Stimulated activated CD8-positive, alpha-beta memory T cell treated with anti-CD3 and anti-CD28 coated beads, Interleukin-15, amount 100 ng/mL, for 48 hours (primary cell): ENCODE data around the gene NRN1L.
A peak's percentile ranks its signal among the peaks of the same experiment; 100 is the strongest.
"Not testable (repeated sequence)": the region's sequence is repeated elsewhere in the genome, so short reads cannot be mapped to it uniquely, and the experiment has no call there.

ENCODE experiments used
- DNase-seq, 2 donors: peaks; one replicate each; pipeline ENCODE4 v3.0.0-alpha.2; 2020; ENCODE audit warnings: low read depth in 2 of 2

The NRN1L gene

DNA sequence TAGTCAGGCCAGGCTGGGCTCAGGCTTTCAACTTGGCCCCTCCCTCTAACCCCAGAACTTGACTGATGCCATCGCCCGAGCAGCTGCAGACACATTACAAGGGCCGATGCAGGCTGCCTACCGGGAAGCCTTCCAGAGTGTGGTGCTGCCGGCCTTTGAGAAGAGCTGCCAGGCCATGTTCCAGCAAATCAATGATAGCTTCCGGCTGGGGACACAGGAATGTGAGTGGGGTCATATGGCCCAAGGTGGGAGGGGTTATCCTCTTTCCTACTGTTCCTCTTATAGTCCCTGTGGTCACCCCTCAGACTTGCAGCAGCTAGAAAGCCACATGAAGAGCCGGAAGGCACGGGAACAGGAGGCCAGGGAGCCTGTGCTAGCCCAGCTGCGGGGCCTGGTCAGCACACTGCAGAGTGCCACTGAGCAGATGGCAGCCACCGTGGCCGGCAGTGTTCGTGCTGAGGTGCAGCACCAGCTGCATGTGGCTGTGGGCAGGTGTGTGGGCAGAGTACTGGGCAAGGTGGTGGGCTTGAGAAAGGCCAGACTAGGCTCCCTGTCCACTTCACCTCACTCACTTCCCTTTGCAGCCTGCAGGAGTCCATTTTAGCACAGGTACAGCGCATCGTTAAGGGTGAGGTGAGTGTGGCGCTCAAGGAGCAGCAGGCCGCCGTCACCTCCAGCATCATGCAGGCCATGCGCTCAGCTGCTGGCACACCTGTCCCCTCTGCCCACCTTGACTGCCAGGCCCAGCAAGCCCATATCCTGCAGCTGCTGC is 2.1 kb upstream of the NRN1L start:
- no peak for DNase-seq

- no peak for DNase-seq
These were observed 1.4 kb upstream of the NRN1L start for GRCh38 chr16:67883146-67883871.

DNA sequence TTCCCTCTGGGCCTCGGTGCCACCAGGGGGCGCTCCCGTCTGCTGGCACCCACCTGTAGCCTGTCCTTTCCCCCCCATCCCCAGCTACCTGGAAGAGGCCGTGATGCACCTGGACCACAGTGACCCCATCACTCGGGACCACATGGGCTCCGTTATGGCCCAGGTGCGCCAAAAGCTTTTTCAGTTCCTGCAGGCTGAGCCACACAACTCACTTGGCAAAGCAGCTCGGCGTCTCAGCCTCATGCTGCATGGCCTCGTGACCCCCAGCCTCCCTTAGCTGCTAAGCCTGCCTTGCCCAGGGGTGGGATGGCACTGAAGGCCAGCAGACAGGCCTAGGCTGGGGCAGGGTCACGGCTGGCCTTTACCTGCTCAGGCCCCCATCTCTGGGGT is 818 bp upstream of the NRN1L start:
- DNase-seq, result peak; percentile 49 to 50

DNA sequence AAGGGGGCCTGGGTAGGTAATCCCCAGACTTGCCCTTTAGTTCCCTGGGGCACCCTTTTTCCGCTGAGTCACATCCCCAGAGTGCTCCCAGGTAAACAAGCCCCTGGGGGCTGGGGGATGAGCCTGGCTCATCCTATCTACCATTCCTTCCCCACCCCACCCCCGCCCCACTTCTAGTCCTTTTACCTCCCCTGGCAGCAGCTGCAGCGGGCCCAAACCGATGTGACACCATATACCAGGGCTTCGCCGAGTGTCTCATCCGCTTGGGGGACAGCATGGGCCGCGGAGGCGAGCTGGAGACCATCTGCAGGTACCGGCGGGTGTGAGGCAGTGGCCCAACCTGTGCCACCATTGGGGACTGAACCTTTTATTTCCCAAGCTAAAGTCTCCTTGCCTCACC is 860 bp downstream of the NRN1L start:
- no peak for DNase-seq

DNA sequence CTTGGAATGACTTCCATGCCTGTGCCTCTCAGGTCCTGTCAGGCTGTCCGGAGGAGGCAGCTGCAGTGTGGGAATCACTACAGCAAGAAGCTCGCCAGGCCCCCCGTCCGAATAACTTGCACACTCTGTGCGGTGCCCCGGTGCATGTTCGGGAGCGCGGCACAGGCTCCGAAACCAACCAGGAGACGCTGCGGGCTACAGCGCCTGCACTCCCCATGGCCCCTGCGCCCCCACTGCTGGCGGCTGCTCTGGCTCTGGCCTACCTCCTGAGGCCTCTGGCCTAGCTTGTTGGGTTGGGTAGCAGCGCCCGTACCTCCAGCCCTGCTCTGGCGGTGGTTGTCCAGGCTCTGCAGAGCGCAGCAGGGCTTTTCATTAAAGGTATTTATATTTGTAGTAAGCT is 1.3 kb downstream of the NRN1L start:
- no peak for DNase-seq

DNA sequence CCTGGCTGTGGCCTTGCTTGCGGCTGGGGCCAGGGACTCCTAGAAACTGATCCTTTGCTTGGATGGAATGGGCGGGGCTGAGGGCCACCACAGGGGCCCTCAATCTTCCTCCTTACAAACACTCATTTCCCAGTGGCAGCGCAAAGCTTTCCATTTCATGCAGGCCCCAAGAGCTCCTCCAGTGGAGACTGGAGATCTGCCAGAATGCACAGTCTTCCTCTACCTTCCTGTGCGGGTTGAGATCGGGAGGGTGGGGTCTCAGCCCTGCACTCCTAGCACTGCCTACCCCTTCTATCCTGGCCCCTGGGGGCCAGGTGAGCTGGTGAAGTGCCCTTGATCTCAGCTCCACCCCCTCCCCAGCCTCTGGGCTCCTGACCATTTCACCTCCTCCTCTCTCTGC is 1.7 kb downstream of the NRN1L start:
- DNase-seq, result no peak

DNA sequence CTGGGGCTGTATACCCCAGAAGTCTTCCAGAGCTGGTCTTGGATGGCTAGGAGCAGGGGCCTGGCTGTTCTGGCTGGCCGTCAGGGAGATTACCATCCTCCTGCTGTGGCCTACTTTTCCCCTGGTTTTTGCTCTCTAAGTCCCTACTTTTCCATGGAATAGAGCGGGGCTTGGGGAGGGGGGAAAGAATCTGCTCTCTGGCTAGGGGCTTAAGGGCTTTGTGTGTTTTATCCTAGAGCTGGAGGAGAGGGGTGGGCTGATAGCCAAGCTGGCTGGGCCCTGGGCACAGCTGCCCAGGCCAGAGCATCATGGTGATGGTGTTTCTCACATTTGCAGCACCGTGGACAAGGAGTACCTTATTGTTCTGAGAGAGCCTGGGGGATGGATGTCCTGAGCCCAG is 3.6 kb downstream of the NRN1L start:
- no peak for DNase-seq

DNA sequence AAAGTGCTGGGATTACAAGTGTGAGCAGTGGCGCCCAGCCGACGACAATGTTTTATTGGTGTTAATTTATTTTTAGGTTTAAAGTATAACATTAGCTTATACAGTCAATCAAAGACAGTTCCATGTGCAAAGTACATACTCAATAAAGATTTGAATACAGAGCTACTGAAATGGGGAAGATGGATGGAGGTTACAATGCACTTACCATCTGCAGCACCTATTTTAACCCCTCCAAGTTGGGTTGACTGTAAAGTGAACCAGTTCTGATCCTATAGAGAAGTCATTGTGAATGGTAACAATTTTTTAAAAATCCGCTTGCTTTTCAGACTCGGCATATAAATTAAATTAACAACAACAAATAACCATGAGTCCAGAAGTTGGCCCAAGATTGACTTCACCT is 7.7 kb downstream of the NRN1L start:
- no peak for DNase-seq

DNA sequence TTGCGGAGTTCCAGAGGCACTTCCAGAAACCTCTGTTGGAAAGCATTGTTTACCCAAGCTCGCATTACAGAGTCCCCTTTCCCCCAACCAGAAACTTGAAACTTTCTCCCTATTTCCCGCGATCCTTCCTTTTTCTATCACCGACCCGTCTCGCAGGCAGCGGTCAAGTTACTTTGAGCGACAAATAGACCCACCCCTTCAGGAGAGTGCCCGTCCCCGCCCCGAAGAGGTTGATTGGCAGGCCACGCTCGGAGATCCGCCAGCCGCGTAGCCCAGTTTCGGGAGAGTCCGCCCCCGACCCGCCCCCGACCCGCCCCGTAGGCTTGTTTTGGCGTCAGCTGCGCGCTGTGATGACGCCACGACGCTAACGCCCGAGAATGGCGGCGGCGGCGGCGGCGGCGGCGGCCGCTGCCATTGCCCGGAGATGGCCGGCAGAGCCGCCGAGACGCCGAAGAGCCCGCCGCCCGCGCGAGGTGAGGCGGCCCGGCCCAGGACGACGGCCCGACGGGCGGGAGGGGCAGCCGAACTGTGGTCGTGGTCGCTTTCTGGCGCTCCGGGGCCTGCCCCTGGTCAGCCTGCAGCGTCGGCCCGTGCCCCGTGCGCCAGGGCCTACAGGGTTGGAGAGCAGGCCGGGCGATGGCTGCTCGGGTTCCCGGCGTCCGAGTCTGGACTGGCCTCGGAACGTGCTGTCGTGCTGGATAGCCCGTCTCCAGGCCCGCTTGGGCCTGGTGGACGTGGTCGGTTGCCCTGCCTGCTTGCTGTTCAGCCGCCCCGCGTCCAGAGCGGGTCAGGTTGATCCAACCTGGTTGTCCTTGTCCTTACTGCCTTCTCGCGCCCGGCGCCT is 8.4 kb downstream of the NRN1L start, which contains the start of gene PSKH1:
PSKH1 (plus strand) TSS at position 356 of the 844 bp plus-strand sequence. CDS start 15,496 bp downstream, outside the sequence.
- DNase-seq, result peak; percentile 91 to 92

DNA sequence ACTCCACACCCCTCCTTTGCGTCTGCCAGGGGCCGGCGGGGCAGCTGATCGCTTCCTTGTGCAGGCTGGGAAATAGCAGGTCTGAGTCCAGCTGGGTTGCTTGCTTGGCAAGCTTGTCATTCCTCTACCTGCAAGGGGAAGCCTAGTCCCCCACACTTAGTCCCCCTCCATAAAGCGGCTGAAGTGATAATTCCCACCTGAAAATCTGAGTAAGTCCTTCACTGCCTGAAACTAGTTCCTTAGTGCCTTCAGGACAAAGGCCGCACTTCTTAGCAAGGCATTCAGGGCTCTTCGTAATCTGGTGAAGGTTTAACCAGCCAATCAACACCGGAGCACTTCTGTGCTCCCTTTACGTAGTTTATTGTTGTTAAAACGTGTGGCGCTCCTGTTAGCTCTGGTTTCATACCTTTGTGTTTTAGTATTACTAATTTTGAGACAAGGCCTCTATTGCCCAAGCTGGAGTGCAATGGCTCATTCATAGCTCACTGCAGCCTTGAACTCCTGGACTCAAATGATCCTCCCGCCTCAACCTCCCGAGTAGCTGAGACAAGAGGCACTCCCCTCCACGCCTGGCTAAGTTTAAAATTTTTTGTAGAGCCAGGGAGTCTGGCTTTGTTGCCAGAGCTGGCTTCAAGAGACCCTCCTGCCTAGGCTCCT is 9.2 kb downstream of the NRN1L start:
- DNase-seq, result no peak

DNA sequence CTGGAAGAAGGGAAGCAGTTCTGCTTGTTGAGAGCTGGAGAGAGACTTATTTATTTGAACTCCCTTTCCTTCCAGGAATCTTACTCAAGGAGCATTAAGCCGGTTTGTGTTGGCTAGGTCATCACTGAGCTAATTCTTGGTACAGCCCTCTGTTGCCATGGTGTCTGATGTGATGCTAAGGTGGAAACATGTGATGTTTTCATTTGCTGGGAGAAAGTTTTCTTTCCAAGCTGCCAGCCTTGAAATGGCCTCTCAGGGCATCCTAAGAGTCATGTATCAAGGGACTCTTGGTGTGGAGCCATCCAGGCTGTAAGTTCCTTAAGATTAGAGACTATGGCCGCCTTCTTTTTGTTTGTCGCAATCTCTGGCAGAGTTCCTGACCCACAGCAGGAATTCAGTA is 12.5 kb downstream of the NRN1L start:
- no peak for DNase-seq

- no peak for DNase-seq
These were observed 17.0 kb downstream of the NRN1L start for GRCh38 chr16:67901734-67902133.

GRCh38 chr16:67902831-67903230 is 18.1 kb downstream of the NRN1L start:
- no peak for DNase-seq

- DNase-seq, result no peak
These were observed 22.9 kb downstream of the NRN1L start for GRCh38 chr16:67907397-67908180.

DNA sequence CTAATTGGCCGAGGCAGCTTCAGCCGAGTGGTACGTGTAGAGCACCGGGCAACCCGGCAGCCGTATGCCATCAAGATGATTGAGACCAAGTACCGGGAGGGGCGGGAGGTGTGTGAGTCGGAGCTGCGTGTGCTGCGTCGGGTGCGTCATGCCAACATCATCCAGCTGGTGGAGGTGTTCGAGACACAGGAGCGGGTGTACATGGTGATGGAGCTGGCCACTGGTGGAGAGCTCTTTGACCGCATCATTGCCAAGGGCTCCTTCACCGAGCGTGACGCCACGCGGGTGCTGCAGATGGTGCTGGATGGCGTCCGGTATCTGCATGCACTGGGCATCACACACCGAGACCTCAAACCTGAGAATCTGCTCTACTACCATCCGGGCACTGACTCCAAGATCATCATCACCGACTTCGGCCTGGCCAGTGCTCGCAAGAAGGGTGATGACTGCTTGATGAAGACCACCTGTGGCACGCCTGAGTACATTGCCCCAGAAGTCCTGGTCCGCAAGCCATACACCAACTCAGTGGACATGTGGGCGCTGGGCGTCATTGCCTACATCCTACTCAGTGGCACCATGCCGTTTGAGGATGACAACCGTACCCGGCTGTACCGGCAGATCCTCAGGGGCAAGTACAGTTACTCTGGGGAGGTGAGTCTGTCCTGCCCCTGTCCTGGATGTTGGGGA is 24.5 kb downstream of the NRN1L start:
- DNase-seq, result no peak

- DNase-seq, result peak in 1 of 2 donors; percentile 25
These were observed 25.5 kb downstream of the NRN1L start for GRCh38 chr16:67910158-67910557.

GRCh38 chr16:67914758-67915495 is 30.2 kb downstream of the NRN1L start:
- DNase-seq, result no peak

DNA sequence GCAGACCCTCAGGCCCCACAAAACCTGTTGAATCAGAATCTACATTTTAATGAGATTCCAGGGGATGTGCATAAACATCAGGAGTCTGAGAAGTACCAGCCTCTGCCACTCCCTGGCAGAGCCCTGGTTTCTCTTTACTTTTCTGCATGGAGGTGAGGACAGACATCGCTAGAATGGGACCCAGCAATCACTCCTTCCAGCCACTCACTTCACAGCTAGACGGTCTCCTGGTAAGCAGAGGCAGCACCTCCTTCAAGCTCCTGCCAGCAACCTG is 30.7 kb downstream of the NRN1L start:
- DNase-seq, result not testable (repeated sequence)

GRCh38 chr16:67915831-67916723 is 31.4 kb downstream of the NRN1L start:
- DNase-seq, result no peak
